ENCODE results near the gene NPAS3.

Gene NPAS3

GRCh38 chr14:33596211-33597080, 657.8 kb downstream of the NPAS3 start:
- no peak for DNase-seq

DNA sequence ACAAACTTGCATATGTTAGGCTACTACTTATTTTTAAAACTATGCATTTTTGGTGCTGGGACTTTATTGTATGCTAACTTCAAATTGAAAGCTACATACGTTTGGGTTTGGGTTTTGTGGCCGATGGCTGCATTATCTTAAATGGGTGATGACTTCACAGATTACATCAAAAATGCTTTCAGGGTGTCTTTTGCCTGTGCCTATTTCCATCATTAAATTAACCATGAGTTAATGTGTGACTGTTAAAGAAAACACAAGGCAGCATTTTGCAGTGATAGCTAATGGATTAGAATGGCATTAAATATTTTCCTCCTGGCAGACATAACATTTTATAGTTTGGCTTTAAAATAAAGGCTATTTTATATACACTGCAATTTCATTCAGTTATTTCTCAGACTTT, 659.9 kb downstream of the NPAS3 start:
- no peak for DNase-seq

DNA sequence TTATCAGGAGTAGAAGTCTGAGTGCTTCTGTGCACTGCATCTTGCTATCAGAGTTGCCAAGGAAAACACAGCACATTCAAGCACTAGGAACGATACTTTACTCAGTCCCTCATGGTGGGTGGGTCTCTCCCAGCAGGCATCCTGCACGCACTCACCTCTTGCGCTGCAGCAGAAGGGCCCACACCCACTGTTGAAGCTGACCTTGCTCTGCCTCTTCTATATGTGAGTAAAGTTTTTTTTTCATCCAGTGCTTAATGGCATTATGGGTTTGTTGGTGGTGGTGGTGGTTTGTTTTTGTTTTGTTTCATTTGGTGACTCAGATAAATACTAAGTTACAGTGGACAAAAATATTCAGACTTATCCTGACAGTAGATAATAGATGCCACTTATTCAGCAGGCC, 663.7 kb downstream of the NPAS3 start:
- DNase-seq: peak; percentile 15

DNA sequence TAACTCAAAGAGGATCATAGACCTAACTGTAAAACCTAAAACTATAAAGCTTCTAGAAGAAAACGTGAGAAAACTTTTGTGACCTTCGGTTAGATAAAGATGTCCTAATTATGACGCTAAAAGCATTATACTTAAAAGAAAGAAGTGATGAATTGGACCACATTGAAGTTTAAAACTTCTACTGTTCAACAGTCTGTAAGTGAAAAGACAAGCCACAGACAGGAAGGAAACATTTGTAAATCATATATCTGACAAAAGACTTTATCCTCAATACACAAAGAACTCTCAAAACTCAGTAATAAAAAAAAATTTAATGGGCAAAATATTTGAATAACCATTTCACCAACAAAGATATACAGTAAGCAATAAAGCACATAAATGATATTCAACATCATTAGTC, 667.9 kb downstream of the NPAS3 start:
- DNase-seq: no peak

GRCh38 chr14:33609582-33609981, 670.9 kb downstream of the NPAS3 start:
- no peak for DNase-seq

DNA sequence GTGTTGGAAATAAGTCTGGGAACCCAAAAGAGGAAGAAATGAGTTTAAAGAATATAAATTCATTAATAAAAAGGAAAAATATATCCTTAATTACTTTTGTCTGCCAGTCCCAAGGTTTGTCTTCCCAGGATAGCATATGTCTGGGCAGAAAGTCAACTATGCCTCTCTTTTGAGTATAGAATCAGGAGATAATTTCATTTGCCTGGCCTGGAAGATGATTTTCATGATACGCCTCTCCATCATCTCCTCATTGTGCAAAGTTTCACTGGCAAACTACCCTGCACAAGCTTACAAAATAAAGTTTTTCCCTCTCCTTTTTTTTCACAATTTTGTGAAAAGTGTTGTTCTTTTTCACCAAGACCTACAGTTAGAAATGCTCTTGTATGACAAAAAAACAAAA, 671.4 kb downstream of the NPAS3 start:
- DNase-seq: no peak

DNA sequence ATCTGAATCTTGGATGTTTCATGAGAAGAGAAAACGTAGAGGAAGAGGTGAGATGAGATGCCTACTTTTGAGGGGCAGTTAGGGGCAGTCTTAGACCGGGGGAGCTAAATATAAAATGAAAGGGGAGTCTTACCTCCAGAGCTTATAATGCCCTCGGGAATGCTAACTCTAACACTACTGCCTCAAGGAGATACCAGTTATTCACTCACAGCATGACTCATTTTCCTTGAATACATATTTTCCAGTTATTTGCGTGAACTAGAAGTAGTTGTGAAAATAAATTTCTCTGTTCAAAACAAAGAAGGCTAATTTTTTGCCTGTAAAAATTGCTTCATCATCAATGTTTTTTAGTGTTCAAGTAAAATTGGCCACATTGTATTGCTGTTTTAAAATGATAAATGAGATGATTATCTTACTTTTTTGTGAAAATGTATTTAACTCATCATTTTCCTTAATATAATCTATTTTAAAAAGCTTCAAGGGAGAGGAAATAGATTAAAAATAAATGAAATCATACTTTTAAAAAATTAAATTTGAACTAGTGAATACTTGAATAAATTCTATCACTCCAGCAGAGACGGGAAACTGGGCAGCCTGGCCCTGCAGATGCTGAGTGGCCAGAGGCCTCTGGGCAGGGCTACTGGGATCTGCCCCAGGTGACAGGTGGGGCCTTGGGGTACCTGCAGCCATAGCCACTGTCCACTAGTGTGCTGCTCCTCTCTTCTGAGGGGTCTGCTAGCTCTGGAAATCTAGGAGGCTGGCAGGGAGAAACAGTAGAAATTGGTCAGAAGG, 672.9 kb downstream of the NPAS3 start:
- DNase-seq: peak; percentile 66

- no peak for DNase-seq
Observed at GRCh38 chr14:33612197-33612505, 673.5 kb downstream of the NPAS3 start.

DNA sequence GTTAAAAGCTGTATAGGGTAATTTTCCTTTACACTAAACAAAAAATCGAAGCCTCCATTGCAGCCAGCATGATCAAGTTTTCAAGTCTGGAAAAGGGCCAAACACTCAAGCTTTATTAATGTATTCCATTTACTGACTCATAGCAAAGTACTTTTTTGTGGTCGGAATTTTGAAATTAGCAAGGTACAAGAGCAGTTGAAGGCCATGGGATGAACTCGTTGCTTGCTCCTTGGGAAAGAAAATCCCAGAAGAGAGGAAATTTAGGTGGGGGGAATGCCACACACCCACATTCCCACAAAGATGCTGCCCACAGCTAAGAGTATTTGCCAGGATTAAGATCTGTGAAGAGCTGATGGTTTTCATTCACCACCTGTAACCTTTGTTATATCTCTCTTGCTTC, 678.5 kb downstream of the NPAS3 start:
- DNase-seq: peak; percentile 76

DNA sequence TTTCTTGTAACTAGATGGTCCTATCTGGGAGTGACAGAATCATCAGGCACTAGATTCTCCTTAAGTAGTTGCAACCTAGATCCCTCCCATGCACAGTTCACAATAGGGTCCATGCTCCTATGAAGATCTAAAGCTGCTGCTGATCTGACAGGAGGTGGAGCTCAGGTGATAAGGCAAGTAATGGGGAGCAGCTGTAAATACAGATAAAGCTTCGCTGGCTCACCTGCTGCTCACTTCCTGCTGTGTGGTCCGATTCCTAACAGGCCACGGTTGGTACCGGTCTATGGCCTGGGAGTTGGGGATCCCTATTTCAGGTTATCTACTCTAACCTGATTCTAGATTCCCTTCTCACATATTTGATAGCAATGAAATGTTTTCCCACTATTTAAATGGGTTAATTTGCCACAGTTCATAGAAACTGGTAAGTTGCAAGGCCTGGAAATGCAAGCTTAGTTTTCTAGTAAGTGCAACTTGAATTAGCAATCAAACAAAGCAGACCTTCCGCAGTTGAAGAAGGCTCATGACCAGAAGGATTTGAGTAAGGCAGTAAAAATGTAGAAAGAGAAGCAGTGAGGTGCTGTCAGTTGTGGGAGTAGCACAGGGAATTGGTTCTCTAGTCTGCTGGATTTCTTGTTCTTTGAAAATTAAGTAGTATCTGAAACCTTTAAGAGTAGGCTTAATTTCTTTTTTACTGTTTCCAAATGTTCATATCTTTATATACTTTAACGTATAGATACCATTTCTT, 679.9 kb downstream of the NPAS3 start:
- no peak for DNase-seq

- DNase-seq: no peak
Observed at GRCh38 chr14:33622496-33622895, 683.8 kb downstream of the NPAS3 start.

DNA sequence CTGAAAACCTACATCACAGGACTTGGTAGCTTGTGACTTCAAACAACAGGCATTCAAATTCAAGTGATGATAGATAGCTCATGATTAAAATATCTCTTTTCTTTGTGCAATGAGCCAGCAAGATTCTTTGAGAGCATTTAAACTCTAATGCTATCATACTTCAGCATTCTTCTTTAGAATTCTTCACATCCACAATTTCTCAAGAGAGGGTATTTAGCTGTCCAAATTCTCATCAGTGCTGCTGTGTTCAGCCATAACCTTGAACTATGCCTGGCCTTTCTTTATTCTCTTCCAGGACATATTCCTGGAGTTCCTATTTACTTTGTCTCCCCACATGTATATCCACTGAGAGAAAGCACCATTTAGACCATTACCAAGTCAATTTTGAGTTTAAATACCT, 691.1 kb downstream of the NPAS3 start:
- no peak for DNase-seq

- no peak for DNase-seq
Observed at GRCh38 chr14:33631021-33631420, 692.3 kb downstream of the NPAS3 start.

DNA sequence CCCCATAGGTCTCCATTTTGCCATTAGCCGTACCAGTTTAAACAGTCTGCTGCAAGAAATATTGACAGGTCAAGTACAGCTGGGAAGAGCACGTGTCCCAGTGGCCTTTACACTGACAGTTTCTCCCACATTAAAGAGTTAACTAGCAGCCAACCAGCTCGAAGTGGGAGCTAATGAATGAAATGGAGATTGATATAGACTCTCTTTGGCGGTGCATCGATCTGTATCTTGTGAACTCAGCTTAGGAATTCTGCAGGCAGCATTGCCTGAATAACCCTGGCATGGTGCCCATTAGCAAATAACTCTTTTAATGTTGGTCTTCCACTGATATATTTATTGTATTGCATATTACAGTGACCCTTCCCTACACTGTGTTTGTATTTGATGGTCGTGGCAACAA, 692.8 kb downstream of the NPAS3 start:
- DNase-seq: no peak

DNA sequence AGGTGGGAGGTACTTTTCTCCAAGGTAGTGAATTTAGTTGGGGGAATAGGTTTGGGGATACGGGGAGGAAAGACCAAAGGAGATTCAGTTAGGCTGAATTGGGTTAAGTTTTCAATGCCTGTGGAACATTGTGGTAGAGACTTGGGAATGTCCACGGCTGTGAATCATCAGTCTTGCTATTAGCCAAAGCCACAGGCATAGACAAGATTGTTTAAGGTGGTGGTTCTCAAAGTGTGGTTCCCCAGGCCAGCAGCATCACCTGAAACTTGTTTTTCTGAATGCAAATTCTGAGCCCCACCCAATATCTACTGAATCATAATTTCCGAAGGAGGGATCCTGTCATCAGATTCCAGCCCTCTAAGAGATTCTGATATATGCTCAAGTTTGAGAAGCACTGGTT, 696.0 kb downstream of the NPAS3 start:
- peak; percentile 14 for DNase-seq

- DNase-seq: no peak
Observed at GRCh38 chr14:33636716-33637115, 698.0 kb downstream of the NPAS3 start.

GRCh38 chr14:33642080-33642479, 703.4 kb downstream of the NPAS3 start:
- peak; percentile 28 for DNase-seq

DNA sequence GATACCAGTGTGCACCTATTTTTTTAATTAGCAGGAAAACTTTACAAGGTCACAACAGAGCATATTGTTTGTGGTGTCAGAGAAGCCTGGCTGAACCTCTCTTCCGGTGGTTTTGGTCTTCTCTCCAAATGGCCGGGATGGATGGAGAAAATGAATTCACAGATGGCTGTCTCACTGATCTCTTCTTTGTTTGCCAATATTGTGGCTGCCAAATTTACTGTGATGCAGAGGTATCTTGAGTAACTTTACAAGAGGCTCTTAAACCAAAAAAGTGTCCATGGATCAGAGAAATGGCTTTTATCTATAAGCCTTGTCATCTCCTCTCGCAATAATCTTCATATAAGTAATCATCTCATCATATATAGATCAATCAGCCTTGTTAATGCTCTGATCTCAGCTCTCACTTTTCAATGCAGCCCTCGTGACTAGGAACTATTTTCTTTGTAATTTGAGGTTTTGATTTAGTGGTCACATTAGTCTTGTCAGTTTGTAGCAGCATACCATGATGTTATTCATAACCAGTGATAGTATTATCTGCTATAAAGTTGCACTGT, 704.1 kb downstream of the NPAS3 start:
- DNase-seq: peak; percentile 20

- DNase-seq: no peak
Observed at GRCh38 chr14:33643426-33644181, 704.9 kb downstream of the NPAS3 start.

DNA sequence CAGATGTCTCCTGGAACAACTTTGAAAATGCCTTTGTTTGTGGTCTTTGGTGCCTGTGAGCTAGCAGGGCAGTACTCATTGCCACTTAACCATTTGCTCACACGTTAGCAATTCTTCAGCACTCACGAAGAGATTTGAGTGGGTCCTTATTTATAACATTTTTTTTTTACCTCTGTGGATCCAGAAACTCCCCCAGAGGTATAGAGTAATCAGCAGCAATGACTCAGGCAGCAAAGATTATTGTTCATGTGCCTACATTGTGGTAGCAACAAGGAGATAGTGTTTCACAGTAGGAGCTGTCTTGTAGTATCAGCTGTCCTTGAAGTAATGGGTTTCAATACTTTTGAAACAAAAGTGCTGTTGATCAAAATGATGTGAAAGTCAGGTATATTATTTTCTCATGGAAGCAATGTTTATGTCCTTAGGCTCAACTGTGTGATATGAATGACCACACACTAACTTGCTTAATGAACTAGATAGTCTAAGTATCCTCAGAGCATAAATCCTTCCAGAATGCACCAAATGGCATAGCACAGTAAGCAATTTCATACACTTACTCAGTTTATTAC, 708.1 kb downstream of the NPAS3 start:
- peak; percentile 65 for DNase-seq

DNA sequence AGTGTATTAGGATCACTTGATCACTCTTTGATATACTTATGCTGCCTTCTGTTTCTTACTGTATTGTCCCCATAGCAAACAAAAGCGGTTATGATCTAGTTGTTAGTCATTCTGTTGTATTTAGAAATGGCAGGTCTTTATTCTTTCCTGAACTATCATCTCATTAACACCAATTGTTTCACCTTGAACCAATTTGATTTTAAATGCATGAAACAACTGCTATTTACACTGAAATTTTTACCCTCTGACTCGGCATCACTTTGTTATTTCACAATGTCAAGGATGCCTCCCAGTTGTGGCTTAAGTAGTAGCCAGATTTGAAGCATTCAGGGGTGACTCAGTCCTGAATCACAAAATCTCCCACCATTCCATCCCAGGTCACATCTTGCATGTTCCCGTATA, 708.7 kb downstream of the NPAS3 start:
- peak; percentile 97 for DNase-seq

DNA sequence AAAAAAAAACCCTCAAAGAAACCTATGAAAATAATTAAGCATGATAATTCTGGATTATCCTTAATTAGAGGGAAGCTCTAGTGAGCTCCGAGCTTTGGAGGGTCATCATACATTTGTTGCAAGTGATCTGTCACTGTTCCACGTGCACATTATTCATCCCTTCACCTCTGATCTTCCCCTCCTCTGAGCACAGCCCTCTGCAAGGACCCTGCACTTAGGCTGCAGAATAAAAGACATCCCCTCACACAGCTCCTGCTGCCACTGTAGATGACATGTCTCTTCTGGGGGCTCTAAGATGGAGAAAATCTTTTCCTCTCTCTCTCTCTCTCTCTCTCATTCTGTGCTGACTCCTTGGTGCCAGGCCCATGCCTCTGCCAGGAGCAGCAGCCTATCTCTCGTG, 711.8 kb downstream of the NPAS3 start:
- DNase-seq: no peak

Measured in fibroblast of skin of back (primary cell).